H1 (cell line): ENCODE data around the gene BTRC.

Experiments
- CHD2 ChIP-seq: IDR thresholded peaks from 2 replicates; pipeline ENCODE4 v1.6.1; 2012; ENCODE audit warnings: low read length, improper control_type of control experiment
- CTCF ChIP-seq, 3 experiments: IDR thresholded peaks; 1 replicate in 2 of 3; 2 replicates in 1 of 3; pipeline versions ENCODE4 v1.5.1 to v1.6.1; 2011; ENCODE audit warnings: low read length in 3 of 3, mild to moderate bottlenecking in 3 of 3, inconsistent platforms in 2 of 3, low read depth in 1 of 3, moderate library complexity in 1 of 3; ENCODE audit not compliant: insufficient read depth in 1 of 3; ENCODE audit errors: control extremely low read depth in 1 of 3
- EGR1 ChIP-seq: IDR thresholded peaks from 2 replicates; pipeline ENCODE4 v1.6.1; 2011; ENCODE audit warnings: low read depth, low read length, borderline replicate concordance
- EZH2 ChIP-seq: fragments of 200-600 bp; sonication (generic); IDR thresholded peaks from 2 replicates; pipeline ENCODE4 v1.7.1; 2012; ENCODE audit warnings: low read depth, mild to moderate bottlenecking, moderate library complexity, low read length, inconsistent platforms; ENCODE audit not compliant: severe bottlenecking
- HDAC6 ChIP-seq: IDR thresholded peaks from one replicate; pipeline ENCODE4 v1.7.1; 2012; ENCODE audit warnings: low read depth, mild to moderate bottlenecking, inconsistent platforms, low read length, moderate library complexity
- KDM1A ChIP-seq: fragments of 200-600, 300-600 bp; sonication (generic); IDR thresholded peaks from 2 replicates; pipeline ENCODE4 v1.7.1; 2016; ENCODE audit warnings: mild to moderate bottlenecking, low read length, borderline replicate concordance
- KDM5A ChIP-seq: fragments of 200-600 bp; IDR thresholded peaks from 2 replicates; pipeline ENCODE4 v1.7.1; 2012; ENCODE audit warnings: mild to moderate bottlenecking, low read length, inconsistent platforms, mixed read lengths
- MAX ChIP-seq: IDR thresholded peaks from 2 replicates; pipeline ENCODE4 v1.6.1; 2012; ENCODE audit warnings: inconsistent platforms
- RAD21 ChIP-seq, 2 experiments: IDR thresholded peaks in 1 of 2; conservative IDR thresholded peaks in 1 of 2; 2 replicates each; pipeline ENCODE4 v1.6.1; 2011; ENCODE audit warnings: low read depth in 2 of 2, low read length in 2 of 2, improper control_type of control experiment in 1 of 2, inconsistent platforms in 1 of 2, mild to moderate bottlenecking in 1 of 2, moderate library complexity in 1 of 2
- SIN3A ChIP-seq, 2 experiments: IDR thresholded peaks in 1 of 2; conservative IDR thresholded peaks in 1 of 2; 2 replicates each; pipeline ENCODE4 v1.6.1; 2011 to 2012; ENCODE audit warnings: low read length in 2 of 2, improper control_type of control experiment in 1 of 2, low read depth in 1 of 2, mild to moderate bottlenecking in 1 of 2
- SIX5 ChIP-seq: IDR thresholded peaks from 2 replicates; pipeline ENCODE4 v1.6.1; 2011; ENCODE audit warnings: mild to moderate bottlenecking, low read depth, low read length
- SP1 ChIP-seq: IDR thresholded peaks from 2 replicates; pipeline ENCODE4 v1.6.1; 2011; ENCODE audit warnings: low read depth, low read length
- SP2 ChIP-seq: IDR thresholded peaks from 2 replicates; pipeline ENCODE4 v1.6.1; 2012; ENCODE audit warnings: mild to moderate bottlenecking, low read length, inconsistent platforms
- ZNF274 ChIP-seq: IDR thresholded peaks from 2 replicates; pipeline ENCODE4 v1.7.0; 2012; ENCODE audit warnings: low read length, borderline replicate concordance; ENCODE audit errors: extremely low read depth

GRCh38 chr10:101489355-101489754, 135.4 kb downstream of the BTRC start:
- TF ChIP-seq MAX (no peak), CTCF (IDR thresholded peaks at IDR 0.05; ENCODE audit: control extremely low read depth in 1 of 3, insufficient read depth in 1 of 3, low read depth in 1 of 3, low read length in 3 of 3) (no peak), HDAC6 (no peak), EZH2 (no peak), SIN3A (conservative IDR thresholded peaks at IDR 0.05 in 1 of 2, IDR thresholded peaks at IDR 0.05 in 1 of 2; ENCODE audit: low read depth in 1 of 2, low read length in 2 of 2) (no peak), SP1 (no peak), KDM5A (no peak), KDM1A (no peak), SP2 (no peak), CHD2 (no peak), EGR1 (no peak), ZNF274 (no peak), RAD21 (IDR thresholded peaks at IDR 0.05 in 1 of 2, conservative IDR thresholded peaks at IDR 0.05 in 1 of 2; ENCODE audit: low read depth in 2 of 2, low read length in 2 of 2) (no peak), SIX5 (no peak)
